Right lung (tissue), 5 donors: ENCODE measurements around the gene GRID2. TPM values are rescaled to one million over a fixed set of nuclear protein-coding genes. Genes with fewer than 3 reads are reported as not detected.
"Not testable (repeated sequence)": the region's sequence is repeated elsewhere in the genome, so short reads cannot be mapped to it uniquely, and the experiment has no call there.

Source experiments
- DNase-seq, 2 donors: peaks; one replicate each; pipeline ENCODE4 v3.0.0-alpha.2; 2013
- polyA plus RNA-seq, 5 donors: library from polyadenylated mRNA; unstranded; fragments of 120-200 nt; gene quantifications; one replicate each; pipeline versions ENCODE4 v1.2.1 to v1.2.3, GENCODE V29; 2013; ENCODE audit warnings: inconsistent platforms in 1 of 5, low replicate concordance in 1 of 5; ENCODE audit not compliant: insufficient read length in 5 of 5, insufficient read depth in 1 of 5

GRID2 gene
- polyA plus RNA-seq, 5 donors = 0.09 to 0.58 (median 0.17) TPM

DNA sequence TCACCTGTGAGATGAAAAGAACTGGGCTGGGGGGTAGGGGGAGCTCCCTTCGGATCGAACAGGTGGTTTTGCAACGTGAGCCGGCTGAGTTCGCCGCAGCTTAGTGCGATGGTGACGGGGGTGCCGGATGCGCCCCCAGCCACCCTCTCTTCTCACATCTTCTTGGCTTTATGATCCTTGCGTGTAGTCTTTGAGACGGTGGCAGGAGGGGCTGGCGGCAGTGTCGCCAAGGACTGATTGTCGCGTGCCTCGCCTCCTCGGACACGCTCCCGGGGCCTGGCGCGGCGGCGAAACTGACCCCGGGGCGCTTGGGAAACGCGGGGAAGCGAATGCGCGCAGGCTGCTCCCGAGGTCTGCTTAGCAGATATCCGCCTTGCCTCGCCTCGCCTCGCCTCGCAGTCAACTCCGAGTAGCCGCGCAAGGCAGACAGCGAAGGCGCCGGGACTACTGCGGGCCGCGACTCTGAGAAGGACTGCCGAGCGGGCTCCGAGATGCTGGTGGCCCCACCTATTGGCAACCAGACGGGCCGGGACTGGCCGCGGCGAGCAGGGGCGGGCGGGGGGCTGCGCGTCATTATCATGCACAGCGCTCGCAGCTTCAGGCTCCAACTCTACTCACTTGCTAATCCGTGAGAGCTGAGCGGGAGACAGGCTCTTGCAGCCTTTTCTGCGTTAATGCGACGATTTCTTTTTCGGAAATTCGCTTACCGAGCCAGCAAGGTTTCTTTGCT is 1.5 kb downstream of the GRID2 start:
- DNase-seq = peak; percentile 45 to 47

DNA sequence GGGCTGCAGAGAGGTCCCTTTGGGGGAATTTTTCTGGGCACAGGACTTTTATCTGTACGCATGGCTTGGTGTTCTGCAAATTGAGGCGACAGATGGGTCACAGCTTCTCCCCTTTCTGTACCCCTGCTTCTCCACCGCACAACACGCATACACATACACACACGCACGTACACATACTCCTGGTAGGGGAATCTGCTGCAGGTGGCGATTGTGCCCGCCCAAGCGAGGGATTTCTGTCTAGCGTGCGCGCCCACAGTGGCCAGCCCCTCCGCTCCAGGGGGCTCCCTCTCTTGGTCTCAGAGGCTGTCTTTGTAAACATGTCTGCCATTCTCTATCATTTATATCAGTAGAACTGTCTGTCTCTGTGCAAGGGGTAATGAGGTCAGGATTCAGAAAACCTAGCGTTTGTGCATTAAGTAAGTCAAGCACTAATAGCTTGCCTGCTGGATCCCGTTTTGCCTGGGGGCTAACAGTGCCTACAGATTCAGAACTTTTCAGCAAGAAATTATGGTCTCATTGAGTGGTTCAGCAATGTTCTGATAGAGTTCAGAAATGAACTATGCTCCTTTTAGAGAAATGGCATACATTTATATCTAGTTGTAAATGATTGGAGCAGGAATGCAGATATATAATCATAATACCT is 2.2 kb downstream of the GRID2 start:
- DNase-seq = no peak

DNA sequence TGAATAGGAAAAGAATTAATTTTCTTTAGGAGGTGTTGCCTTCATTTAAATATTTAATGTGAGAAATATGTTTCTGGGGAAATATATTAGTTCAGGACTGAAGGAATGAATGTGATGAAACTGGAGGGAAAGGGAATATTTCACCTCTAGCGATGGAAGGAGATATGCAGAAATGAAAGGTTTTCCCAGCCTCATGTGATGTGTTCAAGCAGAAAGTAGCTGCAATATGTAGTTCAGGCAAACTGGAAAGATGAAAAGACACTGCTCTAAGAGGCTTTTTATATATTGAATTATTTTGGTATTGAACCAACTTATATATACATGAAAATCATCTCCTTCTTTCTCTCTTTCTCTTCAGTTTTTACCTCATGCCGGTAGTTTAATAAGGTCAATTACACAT is 3.4 kb downstream of the GRID2 start:
- DNase-seq = no peak

DNA sequence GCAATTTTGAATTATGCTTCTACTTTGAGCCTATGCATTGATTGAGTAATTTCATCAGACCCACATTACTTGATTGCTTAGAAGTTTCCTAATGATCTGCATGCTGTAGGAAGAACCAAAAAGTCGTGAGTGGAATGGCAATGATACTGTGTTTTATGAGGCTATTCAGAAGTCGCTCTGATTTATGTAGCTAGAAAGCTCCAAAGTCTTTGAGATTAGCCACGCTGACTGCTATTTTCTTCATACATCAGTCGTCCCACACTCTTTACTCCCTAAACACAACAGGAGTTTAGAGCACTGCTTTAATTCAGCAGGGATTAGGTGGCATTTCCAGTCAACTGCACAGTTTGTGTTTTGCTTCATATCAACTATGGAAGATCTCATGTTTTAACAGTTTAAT is 4.1 kb downstream of the GRID2 start:
- no peak for DNase-seq

DNA sequence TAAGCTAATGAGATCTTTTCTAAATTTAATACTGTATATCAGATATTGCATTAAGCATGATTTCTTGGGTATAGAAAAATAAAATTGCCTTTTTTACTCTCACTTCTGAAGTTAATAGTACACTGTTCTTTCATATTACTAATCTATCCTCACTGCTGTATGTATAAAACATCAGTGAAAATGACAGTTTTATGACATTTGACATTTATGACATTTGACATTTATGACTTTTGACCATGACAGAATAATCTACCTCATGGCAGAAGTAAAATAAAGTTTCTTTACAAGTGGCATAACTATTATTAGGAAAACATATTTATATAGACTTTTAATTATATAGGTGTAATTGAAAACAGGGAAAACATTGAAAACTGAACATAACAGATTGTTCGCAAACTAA is 13.3 kb downstream of the GRID2 start:
- no peak for DNase-seq

DNA sequence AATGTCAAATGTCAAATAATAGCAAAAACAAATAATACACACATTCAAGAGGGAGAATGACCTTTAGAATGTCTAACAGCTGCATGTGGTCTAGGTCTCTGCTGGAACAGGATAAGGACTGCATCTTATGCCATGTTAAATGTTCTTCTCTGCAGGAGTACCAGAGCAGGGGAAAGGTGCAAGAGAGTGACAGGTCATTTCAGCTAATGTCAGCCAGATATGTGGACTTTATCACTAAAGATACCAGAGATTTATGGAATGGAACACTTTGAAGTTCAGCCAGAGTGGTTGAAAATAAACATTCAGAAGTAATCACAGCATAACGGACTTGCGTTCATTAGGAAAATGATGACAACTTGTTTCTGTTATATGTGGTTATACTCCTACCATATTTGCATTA is 24.3 kb downstream of the GRID2 start:
- no peak for DNase-seq

DNA sequence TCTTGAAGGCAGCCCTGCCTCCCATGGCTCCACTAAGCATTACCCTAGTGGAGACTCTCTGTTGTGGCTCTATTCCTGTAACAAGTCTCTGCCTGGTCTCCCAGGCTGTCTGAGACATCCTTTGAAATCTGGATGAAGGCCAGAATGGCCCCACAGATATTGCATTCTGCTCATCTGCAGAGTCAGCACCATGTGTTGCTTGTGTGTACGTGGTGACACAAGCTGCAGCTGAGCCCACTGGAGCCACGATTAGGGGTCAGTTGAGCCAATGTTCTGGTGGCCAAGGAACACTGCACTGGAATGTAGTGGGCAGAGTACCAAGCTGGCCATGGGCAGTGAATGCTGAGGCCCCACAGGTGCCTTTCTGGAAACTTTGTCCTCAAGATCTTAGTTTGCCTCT is 29.2 kb downstream of the GRID2 start:
- DNase-seq = peak in 1 of 2 donors; percentile 20

DNA sequence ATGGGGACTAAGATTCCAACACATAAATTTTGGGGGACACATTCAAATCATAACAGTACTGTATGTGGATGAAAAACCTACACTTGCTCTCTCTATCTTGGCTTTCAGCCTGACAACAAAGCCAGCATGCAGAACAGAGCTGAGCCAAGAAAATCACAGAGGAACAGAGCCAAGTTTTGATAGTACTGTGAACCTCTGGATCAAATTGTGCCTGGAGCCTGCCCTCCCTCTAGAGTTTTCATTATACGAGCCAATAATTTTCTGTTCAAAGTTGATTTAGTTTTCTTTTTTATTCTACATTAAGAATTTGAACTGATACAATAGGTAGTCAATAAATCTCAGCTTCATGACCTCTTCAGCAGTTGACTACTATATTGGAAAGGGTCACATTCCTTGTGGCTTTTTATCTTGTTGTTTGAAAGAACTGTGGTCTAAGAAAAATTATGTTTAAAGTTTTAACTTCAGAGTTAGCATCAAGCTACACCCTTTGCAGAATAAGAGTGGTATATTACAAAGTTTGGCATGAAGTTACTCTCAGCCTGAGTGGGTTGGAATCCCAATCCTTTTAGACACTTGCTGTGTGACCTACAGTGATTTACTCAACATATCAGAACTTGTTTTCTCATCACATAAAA is 31.1 kb downstream of the GRID2 start:
- peak; percentile 79 to 82 for DNase-seq

DNA sequence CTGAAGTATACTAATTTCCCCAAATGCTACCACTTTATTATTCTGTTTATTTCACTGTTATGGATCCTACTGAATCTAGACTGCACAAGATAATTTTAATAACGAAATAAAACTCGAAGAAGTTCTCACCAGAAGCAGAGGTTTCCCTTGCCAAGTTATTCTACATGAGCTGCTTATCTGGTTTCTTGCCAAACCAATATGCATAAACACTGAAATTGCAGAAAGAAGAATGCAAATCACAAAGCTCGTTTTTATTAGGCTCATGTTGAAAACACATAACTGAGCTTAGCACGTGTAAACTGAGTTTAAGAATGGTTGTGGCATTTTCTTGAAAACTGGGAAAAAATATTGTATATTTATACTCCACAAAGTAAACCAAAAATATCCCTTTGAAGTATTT is 35.9 kb downstream of the GRID2 start:
- DNase-seq = no peak

DNA sequence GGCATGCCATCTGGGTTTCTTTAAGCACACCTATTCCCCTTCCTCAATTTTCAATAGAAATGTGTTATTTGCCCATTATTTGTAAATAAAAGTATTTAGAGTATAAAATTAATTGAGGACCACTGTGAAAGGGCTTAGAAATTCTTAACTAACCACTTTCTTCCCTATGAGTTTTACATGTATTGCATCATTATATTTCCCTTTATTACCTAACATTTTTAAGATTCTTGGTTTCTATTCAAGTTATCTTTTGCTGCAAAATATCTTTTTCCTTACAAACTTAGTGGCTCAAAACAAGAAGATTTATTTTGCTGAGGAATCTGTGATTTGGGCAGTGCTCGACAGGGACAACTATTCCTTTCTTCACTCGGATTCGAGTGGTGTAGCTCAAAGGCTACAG is 40.5 kb downstream of the GRID2 start:
- no peak for DNase-seq

DNA sequence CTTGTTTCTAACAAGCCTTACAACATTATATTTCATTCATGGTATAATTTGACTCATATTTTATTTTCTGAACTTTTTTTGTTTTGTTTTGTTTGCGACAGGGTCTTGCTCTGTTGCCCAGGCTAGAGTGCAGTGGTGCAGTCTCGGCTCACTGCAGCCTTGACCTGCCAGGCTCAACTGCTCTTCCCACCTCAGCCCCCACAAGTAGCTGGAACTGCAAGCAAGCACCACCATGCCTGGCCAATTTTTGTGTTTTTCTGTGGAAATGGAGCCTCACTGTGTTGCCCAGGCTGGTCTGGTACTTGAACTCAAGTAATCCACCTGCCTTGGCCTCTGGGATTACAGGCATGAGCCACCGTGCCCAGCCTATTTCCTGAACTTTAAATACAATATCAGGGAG is 42.5 kb downstream of the GRID2 start:
- DNase-seq = no peak

DNA sequence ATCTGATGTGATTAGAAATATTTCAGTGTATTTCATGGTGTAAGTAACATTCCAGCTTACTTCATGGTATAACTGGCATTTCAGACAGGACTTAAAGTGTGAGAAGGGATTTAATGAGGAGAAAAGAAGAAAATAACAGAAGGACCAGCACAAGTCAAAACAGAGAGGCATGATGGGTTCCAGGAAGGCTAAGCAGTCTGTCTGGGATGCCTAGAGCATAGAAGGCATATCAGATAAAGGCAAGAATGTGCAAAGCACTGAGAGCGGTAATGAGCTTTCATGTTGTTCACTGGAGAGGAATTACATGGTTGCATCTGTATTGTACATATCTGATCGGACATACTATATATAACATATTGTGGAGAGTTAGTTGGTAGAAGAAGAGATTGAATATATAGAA is 54.2 kb downstream of the GRID2 start:
- no peak for DNase-seq

DNA sequence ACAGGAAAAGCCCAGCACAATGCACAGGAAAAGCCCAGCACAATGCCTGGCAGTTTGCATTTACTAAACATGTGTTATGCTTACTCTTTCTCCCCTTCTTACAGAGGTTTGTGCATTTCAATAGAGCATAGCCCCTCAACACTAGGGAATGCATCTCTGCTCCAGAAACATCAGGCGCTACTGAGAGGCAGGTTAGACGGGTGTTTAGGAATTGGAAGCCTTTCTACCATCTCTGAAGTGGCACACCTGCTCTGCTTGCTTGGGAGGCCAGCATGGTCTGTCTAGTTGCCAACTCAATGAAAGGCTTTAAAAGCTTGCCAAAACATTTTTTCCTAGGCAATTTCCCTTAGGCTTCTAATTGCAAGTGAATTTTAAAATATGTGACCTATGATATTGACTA is 55.7 kb downstream of the GRID2 start:
- no peak for DNase-seq

DNA sequence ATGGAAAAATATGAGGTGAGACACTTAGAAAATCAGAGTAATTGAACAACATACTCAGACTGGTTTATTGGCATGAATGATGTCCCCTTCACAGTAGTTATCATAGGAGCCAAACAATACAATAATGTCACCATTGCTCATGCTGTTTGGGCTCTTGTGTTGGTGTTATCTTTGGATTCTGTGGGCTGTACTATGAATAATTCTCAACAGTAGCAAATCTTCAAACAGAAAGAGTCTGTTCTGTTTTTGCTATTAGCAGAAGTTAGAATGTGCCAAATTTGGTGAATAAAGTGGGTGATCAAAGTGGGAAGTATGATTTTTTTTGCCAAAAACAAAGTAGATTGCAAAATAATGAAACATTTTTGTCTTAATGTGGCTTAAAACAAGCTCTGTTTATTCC is 58.3 kb downstream of the GRID2 start:
- peak; percentile 31 to 36 for DNase-seq

DNA sequence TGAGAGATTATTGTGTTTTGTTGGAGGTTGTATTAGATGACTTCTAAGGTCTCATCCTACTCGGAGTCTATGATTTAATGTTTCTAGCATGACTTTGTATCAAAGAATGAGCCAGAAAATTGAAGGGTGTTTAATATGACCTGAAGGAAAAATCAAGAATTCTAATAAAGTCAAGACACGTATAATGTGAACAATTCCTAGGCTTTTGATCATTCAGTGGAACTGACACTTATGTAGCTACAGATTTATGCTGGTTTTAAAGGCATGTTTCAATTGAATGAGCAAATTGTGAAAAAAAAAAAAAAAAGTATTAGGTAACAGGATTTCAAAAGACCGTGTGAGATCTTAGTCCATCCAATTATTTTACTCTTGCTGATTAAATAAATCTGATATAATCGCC is 64.9 kb downstream of the GRID2 start:
- DNase-seq = no peak

DNA sequence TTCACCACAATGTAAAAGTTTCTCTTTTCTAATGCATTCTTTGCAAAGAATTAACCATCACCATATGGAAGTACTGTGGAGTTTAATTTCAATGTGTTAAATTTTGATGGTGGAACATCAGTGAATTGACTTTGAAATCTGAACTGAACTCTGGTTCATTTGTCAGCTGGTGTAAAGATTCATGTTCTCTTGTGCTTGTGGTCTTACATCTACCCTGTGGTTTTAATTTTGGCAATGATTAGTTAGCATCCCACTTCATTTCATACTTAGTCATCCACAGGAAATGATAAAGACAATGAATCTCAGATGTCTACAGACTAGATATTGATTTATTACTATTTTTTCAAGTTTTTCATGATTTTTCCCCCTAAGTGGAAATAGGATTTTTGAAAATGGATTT is 77.8 kb downstream of the GRID2 start:
- DNase-seq = no peak

DNA sequence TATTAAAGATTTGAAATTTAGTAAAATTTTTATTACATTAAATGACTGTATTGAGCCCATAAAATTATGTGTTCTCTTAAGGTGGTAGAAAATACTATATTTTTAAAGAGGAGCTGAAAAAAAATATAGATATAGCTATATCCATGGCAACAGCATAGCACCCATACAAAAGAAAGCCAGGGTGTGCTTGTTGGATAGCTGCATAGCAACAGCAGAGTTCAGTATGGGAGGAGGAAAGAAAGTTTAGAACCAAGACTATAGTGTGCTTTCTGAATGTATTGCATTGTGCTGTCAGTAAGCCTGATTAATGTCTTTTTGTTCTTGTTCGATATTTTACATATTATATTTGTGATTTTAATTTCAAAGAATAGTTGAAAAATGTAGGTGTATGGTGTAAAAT is 78.4 kb downstream of the GRID2 start:
- no peak for DNase-seq

DNA sequence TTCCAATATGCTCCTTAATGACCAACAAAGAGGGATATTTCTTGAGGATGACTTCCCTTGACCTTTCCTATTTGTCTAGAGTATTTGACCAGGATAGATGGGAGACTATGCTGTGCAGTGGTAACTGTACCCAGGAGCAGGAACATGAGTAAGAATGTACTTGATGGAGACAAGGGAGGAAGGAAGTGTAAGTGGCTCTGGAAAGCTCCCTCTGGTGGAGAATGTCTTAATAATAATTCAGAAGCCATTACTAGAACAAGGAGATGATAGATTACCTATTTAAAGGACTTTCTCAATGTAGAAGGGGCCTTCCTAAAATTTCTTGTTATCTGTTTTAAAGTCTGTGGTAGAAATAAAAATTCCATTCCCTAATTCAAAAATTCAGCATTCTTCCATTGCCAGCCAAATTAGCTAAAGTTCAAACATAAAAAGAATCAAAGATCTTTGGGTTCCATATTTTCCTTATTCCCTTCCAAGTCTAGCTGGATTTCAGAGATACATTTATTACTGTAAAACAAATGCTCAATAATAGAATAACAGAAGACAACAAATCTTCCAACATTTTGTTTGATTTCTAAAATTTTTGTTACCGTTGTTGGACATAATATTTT is 83.8 kb downstream of the GRID2 start:
- DNase-seq = peak; percentile 9 to 11

DNA sequence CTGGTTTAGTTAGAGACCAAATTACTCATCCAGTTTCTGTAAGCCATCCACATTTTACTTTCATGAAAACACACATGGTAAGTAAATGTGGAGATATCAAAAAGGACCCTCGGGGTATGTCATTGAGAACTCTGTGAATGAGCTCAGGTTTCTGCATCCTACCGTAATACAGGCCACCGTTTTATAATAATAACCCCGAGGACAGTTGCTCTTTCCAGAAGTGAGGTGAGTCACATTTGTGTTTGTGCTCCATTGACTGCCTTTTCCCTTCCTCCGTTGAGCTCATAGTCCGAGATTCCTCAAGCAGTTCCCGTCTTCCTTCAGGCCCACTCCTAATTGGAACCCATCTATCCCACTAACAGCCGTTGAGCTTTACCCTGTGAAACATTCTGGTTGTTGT is 95.3 kb downstream of the GRID2 start:
- DNase-seq = no peak

DNA sequence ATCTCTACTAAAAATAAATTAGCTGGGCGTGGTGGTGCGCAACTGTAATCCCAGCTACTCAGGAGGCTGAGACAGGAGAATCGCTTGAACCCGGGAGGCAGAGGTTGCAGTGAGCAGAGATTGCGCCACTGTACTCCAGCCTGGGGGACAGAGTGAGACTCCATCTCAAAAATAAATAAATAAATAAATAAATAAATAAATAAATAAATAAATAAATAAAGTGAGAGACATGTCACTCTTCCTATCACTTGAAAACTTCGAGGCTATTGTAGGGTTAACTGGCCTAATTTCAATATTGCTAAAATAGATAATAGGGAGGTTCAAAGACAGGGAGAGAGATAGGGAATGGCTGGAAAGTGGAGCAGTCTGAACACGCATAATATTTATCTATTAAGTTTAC is 99.8 kb downstream of the GRID2 start:
- DNase-seq = not testable (repeated sequence)

DNA sequence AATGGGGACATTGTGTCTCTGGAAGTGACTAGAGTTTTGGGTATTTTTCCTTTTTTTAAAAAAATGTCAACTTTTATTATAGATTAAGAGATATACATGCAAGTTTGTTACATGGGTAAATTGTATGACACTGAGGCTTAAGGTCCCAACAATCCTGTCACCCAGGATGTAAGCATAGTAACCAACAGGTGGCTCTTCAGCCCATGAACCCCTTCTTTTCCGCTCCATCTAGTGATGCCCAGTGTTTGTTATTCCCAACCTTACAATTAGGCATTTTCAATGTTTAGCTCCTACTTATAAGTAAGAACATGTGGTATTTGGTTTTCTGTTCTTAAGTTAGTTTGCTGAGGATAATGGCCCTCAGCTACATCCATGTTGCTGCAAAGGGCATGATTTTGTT is 102.7 kb downstream of the GRID2 start:
- DNase-seq = no peak

DNA sequence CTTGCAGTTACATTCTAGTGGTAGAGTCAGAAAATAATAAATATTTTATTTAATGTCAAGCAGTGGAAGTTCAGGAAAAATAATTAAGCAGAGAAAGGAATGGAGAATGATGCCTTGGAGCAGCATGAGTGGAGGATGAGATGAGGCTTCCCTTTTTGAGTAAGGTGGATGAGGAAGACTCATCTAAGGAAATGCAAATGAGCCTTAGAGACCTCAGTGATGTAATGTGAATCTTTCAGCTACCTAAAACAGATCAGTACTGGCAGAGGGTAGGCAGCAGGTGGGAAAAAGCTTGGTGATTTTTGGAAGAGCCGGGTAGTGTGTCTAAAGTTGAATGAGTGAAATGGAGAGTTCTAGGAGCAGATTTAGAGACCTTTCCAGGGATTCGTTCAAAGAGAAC is 118.2 kb downstream of the GRID2 start:
- DNase-seq = no peak

DNA sequence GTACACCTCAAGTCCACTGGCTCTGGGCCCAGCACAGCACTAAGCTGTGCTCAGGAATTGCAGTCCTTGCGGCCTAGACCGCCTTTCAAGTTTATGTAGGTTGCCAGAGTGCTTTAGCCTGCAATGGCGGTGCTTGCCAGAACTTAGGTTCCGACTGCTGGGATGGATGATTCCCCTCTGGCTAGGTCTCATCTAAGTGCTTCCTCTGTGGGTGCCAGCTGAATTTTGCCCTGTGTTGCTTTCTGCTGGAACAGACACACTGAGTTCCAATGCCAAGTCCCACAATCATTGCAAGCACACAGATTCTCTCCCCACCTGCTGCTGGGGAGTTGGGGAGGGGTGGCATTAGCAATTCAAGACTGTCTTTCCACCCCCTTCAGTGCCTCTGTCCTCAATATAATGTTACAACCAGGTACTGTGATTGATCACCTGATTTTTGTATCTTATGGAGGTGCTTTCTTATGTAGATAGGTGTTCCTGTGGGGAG is 129.5 kb downstream of the GRID2 start:
- no peak for DNase-seq
